ENCODE results near the gene HNF1B. TPM values are rescaled to one million over a fixed set of nuclear protein-coding genes. Genes with fewer than 3 reads are reported as not detected.

The HNF1B gene
- total and polyA plus RNA-seq, 10 of the 15 experiments (the other 5 are each of a cell fraction or from before 2014, with no cell fraction given): 0.51 to 12.7 (median 1.9) TPM

DNA sequence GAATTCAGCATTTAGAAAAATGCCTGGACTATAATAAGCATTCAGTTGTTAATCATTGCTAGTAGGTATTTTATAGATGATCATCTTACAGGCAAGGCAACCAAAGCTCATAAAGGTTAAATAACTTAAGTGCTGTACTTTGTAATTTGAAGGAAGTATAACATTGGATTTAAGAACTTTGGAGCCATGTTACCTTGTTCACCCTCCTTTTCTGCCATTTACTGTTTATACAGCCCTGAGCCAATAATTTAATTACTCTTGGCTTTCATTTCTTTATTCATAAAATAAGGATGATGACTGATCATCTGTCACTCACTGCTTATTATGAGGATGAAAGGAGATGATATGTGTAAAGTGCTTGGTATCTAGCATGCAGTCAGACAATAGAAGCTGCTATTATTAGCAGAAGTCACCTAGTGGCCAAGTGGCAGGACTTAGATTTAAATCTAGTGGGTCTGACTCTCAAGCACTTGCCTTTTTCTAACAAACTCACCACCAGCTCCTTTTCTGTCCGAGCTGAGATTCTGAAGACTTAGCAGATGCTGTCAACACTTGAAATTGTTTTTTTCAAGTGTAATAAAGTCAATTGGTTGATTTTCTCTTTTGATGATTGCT lies 83.4 kb downstream of the HNF1B start:
- DNase-seq (ENCODE audit: low read depth, low spot score): no peak
- intact Hi-C loops (cut with micrococcal nuclease; ENCODE audit: unreplicated experiment) (no loop called here), in situ Hi-C loops (cut with MboI) (no loop called here)
- SMC1A ChIA-PET (ENCODE audit: uncharacterized antibody, unreplicated experiment): interaction anchor here (0.9 to 2.6 kb wide), 4 partner anchors 13 to 131 kb away, joined by 3 to 7 read pairs (median 6); no protein-coding TSS in a partner anchor
- Histone ChIP-seq H3K27me3 (replicated peaks in 1 of 2; ENCODE audit: control insufficient read depth in 2 of 2, insufficient read depth in 2 of 2, low read length in 1 of 2) (no peaks in the 10 kb centered on the region; a peak in 1 of 4 replicates), H3K9ac (ENCODE audit: control insufficient read depth, insufficient read depth, low read length) (no peak overlapping the region), H2AFZ (ENCODE audit: control insufficient read depth, low read depth, low read length) (no peak overlapping the region), H3K79me2 (ENCODE audit: control insufficient read depth, insufficient read depth, low read length) (no peaks in the 10 kb centered on the region), H3K4me1 (ENCODE audit: control insufficient read depth, insufficient read depth, low read length) (no peaks in the 10 kb centered on the region), H3K4me3 (no peak overlapping the region), H3K36me3 (ENCODE audit: control insufficient read depth in 2 of 2, insufficient read depth in 2 of 2, low read length in 1 of 2) (no peaks in the 10 kb centered on the region), H3K4me2 (ENCODE audit: control insufficient read depth, insufficient read depth) (no peak overlapping the region), H3K27ac (ENCODE audit: control insufficient read depth, insufficient read depth) (no peak overlapping the region), H4K20me1 (ENCODE audit: control insufficient read depth, insufficient read depth) (no peaks in the 10 kb centered on the region), H3K9me3 (replicated peaks; ENCODE audit: control insufficient read depth, insufficient read depth, low read length) (no peaks in the 10 kb centered on the region)
- no TSS peak for BruUV-seq (replicated peaks)
- 37% methylated on average over 1 of the region's 1 CpG for WGBS (ENCODE audit: insufficient coverage, insufficient replicate concordance, low lambda C conversion rate, missing lambda C conversion rate)
- TF ChIP-seq, protein P1, sequence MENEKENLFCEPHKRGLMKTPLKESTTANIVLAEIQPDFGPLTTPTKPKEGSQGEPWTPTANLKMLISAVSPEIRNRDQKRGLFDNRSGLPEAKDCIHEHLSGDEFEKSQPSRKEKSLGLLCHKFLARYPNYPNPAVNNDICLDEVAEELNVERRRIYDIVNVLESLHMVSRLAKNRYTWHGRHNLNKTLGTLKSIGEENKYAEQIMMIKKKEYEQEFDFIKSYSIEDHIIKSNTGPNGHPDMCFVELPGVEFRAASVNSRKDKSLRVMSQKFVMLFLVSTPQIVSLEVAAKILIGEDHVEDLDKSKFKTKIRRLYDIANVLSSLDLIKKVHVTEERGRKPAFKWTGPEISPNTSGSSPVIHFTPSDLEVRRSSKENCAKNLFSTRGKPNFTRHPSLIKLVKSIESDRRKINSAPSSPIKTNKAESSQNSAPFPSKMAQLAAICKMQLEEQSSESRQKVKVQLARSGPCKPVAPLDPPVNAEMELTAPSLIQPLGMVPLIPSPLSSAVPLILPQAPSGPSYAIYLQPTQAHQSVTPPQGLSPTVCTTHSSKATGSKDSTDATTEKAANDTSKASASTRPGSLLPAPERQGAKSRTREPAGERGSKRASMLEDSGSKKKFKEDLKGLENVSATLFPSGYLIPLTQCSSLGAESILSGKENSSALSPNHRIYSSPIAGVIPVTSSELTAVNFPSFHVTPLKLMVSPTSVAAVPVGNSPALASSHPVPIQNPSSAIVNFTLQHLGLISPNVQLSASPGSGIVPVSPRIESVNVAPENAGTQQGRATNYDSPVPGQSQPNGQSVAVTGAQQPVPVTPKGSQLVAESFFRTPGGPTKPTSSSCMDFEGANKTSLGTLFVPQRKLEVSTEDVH (IDR thresholded peaks at IDR 0.05; ENCODE audit: low read depth, partially characterized antibody): no peak
- TF ChIP-seq, protein P2, sequence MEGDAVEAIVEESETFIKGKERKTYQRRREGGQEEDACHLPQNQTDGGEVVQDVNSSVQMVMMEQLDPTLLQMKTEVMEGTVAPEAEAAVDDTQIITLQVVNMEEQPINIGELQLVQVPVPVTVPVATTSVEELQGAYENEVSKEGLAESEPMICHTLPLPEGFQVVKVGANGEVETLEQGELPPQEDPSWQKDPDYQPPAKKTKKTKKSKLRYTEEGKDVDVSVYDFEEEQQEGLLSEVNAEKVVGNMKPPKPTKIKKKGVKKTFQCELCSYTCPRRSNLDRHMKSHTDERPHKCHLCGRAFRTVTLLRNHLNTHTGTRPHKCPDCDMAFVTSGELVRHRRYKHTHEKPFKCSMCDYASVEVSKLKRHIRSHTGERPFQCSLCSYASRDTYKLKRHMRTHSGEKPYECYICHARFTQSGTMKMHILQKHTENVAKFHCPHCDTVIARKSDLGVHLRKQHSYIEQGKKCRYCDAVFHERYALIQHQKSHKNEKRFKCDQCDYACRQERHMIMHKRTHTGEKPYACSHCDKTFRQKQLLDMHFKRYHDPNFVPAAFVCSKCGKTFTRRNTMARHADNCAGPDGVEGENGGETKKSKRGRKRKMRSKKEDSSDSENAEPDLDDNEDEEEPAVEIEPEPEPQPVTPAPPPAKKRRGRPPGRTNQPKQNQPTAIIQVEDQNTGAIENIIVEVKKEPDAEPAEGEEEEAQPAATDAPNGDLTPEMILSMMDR (IDR thresholded peaks at IDR 0.05 in 2 of 3, conservative IDR thresholded peaks at IDR 0.05 in 1 of 3; ENCODE audit: control insufficient read depth in 2 of 3, extremely low read depth in 1 of 3, insufficient read depth in 1 of 3, low read depth in 3 of 3, low read length in 3 of 3): 0 out of 6 replicates have a peak, but pooled peaks of 2 of the 3 experiments have one; percentile 6
- POLR2A ChIA-PET: interaction anchor here (0.6 kb wide), 1 partner anchor 36 kb away, joined by 4 read pairs; no protein-coding TSS in a partner anchor
- ATAC-seq: peak; percentile 49
- no peak for FAIRE-seq
- CTCF ChIA-PET: interaction anchor here (1.3 to 1.5 kb wide), 2 partner anchors 109 to 155 kb away, joined by 3 to 4 read pairs; no protein-coding TSS in a partner anchor
- RAD21 ChIA-PET (ENCODE audit: unreplicated experiment): interaction anchor here (0.8 kb wide), 1 partner anchor 131 kb away, joined by 3 read pairs; no protein-coding TSS in a partner anchor
